GM19452 (cell line): ENCODE results near the gene NSDHL.

Experiments
- ATAC-seq: cut with Tn5 transposase; IDR thresholded peaks from one replicate; pipeline ENCODE4 v1.9.1; 2021; ENCODE audit not compliant: unreplicated experiment

The NSDHL gene

DNA sequence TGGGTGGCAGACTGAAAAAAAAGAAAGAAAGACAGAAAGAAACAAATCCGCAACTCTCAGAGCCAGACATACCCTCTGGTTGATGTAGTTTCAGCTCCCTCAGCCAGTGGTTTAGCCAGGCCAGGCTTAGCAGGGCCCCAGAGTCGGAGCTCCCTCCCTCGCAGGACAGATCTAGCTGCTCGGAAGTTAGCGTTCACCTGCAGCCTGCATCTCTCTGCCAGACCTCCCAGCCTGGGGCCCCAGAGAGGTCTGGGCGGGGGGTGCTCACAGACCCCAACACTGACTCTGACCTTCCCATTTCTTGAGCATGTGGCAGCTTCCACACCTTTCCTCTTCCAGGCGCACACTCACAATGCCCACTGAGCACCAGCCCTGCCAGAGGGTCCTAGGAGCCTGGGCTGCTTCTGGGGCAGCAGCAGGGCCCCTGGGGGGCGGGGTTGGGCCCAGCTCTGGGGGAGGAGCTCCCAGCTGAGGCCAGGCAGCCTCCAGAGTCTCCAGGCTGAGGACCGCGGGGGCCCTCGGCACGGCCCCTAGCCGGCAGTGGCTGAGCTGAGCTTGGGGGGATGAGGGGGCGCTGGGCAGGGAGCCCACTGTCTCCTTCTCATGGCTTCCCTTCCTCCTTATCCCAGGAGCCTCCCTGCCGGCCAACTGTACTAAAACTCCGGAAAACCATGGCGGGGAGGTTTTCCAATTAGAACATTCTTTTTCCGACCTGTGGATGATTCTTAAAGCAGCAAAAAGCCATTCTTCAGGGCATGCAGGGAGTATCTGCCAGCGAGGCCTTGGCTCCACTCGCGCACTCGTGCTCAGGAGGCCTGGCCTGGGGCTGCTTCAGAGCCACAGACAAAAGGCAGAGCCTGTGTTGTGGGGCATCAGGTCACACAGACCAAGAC is 62.4 kb downstream of the NSDHL start:
- no peak for ATAC-seq

DNA sequence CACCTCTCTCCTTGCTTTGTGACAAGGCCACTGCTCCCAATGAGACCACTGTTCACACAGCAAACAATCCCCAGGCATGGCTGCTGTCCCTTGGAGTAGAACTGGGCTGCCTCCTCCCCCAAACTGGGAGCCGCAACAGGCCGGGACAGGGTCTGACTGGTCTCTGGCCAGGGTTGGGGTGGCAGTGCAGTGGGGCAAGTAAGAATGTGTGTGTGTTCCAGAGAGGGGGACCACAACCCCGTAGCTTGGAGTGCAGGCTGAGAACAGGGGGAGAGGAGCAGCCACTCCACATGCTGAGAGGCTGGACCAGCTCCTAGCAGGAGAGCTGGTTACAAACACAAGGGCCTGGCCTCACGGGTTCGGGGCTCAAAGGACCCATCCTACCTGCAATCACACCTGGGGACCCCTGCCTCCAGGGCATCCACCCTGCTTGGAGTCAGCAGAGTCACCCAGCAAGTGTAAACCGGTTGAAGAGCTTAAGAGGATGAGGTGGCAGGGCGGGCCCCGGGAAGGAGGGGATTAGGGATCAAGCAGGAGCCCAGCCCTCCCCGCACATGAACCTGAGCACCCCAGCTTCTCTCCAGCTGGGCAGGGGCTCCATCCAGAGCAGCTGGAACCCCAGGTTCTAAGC is 63.2 kb downstream of the NSDHL start:
- no peak for ATAC-seq

DNA sequence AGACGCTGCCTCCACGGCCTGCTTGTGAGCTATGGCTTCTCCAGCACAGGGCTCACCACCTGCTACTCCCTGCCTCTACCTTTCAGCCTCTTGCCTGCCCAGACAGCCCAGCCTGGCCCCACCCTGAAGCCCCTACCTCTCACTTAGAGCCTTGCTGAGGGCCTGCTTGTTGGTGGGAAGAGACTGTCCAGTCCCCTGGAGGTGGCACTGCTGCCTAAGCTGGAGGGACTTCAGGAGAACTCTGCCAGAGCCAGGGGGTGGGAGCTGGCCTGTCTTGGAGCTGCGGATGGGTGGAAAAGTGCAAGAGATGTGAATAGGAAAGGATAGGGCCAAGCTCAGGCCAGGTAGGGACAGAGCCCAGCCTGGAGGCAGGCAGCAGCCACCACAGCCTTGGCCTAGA is 64.3 kb downstream of the NSDHL start:
- no peak for ATAC-seq

GRCh38 chrX:152895724-152896420 is 65.0 kb downstream of the NSDHL start:
- ATAC-seq, result no peak

DNA sequence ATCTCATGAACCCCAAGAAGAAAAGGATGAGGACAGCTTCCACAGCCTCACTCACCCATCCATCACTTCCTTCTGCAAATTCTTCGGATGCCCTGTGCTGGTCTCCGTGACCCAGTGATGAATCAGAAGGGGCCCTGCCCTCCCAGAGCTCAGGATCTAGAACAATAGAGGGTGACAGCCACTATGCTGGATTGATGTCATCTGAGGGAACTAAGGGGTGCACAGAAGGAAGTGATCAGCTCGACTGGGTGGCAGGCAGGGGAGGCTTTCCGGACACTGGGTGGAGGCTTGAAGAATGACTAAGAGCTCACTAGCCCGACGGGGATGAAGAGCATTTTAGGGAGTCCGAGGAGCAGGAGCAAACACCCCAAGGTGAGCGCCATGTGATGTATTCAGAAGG is 65.6 kb downstream of the NSDHL start:
- no peak for ATAC-seq

DNA sequence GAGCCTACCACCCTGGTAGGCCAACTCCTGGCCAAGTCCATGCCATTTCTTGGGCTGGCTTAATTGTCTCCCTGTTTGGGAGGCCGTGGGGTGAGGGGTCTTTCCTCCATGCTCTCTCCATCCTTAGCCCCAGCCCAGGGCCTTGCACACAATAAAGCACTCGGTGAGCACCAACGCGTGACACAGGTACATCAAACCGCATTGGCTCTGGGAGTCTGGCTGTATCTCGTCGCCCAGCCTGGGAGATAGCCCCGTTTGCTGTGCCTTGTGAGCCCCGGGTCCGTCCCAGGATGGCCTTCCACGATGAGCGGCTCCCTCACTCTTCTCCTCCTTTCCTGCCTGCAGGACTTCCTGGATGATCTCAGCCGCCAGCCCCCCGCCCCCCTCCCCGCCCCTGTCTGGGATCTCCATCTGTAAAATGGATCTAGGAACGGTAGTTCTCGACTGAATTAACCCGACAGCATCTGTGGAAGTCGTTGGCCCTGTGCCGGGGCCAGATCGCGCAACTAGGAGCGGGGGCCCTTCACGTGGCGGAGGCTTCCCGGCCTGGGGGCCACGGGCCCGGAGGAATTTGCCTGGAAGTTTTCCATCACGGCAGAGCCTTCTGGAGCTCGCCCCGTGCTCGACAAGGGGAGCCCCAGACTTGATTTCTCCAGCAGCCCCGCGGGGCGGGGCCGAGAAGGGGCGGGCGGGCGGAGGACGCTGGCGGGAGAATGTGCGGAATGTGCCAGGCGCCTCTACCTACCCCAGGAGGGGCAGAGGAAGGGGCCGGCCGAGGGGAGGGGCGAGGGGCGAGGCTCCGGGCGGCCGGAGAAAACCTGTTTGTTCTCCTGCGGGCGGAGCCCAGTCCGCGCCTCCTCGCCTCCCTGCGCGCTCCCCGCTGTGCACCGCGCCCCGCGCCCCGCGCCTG is 66.6 kb downstream of the NSDHL start, which contains the start of gene ZNF185:
Gene ZNF185, plus strand, starts transcription at position 846 of the 910 bp plus-strand sequence. CDS start 16,423 bp downstream, outside the sequence.
- ATAC-seq, result no peak

DNA sequence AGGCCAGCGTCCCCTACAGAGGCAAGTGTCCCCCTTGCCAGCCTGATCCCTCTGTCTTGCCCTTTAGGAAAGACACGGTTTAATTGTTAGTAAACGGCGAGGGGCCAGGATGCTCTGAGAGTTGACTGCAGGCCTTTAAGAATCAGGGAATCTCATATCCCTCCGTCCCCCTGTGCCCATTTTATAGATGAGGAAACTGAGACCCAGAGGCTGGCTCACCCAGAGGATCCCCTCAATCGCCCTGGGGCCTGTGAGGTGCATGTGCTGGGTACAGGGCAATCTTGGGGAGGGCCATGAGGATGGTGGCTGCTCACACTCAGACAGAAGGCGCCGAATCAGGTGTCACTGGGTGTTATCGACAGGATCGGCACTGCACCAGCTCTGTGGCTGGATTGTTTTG is 67.6 kb downstream of the NSDHL start:
- ATAC-seq, result no peak

- no peak for ATAC-seq
Measured at GRCh38 chrX:152899111-152899873, 68.4 kb downstream of the NSDHL start.

GRCh38 chrX:152899874-152900719 is 69.2 kb downstream of the NSDHL start:
- ATAC-seq, result no peak

GRCh38 chrX:152900937-152901445 is 70.1 kb downstream of the NSDHL start:
- ATAC-seq, result no peak

DNA sequence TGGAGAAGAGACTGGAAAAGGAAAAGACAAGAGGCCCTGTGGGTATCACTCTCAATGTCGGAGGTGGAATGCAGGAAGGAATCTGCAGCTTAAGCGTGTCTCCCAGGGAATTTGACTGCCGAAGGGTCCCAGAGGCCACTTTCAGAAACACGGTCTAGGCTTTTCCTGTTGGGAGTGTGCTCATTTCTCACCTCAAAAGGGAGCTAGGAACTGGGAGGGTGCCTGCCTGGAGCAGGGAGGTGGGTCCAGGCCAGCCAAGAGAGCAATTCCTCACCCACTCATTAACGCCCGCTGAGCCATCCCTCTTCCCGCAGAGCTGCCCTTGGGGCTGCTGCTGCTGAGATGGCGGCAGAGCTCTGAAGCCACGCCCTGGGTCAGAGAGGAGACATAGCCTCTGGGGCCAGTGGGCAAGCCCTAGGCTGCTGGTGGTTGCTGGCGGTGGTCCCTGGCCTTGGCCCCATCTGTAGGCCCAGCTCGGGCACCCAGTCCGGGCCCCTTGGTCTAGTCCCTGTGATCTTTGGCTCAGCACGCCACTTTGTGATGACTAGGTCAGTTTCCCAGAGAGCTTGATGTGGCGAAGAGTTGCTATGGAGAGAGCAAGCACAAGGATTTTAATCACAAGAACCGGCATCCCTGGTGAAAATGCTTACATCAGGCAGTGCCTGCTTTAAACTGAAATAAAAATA is 71.1 kb downstream of the NSDHL start:
- ATAC-seq, result no peak

- ATAC-seq, result no peak
Measured at GRCh38 chrX:152902502-152902820, 71.6 kb downstream of the NSDHL start.

DNA sequence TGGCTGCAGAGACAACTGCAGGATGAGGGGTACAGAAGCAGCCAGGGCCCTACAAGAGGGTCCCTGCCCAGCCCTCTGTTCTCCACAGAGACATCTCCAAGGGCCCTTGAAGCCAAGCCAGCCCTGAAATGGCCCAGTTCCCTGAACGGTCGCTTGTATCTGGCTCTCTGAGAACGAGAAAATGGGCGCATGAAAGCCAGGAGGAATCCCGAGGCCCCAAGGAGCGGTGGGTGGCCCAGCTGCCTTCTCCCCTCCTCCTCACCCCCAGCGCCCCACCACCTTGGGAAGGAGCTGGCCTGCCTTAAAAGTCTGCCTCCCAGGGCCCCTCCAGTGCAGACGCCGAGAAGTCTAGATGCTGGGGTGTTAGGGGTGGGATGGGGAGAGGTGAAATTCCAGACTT is 72.7 kb downstream of the NSDHL start:
- no peak for ATAC-seq

DNA sequence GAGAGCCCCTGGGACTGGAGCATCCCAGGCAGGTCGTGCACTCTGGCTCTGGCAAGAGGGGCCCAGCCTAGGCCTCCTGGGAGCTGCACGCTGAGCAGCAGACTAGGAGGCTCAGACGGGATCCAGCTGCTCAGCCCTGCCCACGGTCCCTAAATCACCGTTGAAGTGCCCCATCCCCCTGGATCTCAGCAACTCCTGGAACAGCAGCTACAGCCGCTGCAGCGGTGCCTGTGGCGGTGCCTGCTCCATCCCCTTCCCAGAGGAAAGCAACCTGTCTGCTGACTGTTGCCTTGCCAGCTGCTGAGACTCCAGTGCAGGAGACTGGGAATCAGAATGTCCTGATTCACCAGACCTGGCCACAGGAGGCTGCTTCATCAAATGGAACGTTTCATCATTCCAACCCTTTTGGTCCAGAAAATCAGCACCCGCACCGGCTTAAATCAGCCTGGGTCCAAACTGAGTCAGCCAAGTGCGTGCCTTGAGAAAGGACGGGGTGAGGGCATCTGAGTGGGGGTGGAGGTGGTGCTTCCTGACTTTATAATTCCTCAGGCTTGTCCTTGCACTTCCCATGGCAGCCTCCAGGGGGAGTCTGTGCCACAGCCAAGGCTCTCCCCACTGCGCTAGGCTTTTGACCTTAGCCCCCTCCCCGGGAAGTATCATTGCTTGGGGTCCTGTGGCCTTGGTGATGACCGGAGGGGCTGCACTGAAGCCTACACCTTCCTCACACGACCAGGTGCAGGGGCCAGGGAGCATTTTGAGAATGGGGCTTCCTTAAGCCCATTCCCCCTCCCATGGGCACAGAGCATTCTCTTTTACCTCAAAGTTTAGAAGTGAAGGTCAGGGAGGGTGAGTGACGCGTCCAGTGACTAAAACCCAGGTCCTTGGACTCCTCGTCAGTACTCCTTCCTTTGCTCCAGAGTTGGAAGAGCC is 73.6 kb downstream of the NSDHL start:
- ATAC-seq, result no peak

- ATAC-seq, result no peak
Measured at GRCh38 chrX:152905081-152905420, 74.2 kb downstream of the NSDHL start.

DNA sequence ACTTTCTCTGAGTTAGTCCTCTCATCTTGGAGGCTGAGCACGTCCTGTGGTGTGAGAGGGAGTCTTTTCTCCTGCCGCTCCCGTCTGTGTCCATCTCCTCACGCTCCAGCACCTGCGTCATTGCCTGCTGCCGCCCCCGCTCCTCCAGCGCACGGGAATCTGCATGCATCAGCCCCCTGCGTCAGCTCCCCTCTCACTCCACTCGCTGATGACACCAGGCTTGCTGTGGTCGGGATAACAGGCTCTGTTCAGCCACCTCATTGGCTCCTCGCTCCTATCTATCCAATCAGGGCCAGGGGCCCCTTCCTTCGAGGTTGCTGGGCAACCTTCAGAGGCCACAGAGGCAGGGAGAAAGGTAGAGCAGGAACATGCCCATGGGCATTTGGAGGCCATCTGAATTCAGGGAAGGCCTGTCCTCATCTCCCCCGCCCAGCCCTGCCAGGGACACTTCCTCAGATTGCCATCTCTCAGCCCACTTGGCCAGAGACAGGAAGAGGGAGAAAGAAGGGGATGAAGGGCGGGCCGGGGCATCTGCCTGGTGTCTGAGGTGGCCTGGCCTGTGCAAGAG is 76.3 kb downstream of the NSDHL start:
- ATAC-seq, result no peak

DNA sequence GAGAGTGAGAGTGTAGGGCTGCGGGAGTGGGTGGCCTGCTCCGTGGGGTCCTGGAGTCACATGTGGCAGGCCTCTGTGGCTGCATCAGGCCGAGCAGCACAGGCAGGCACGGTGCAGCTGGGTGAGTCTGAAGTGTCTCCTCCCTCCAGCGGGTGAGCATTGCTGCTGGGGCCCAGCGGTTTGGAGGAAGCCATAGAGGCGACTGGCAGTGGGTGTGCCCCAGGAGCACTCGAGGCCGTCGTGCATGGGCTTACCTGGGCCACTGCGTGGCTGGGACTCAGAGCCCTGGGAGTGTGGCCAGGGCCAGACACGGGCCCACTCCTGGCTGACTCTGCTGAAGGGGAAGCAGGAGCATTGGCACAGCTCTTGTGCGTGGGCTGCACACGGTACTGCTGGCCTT is 77.6 kb downstream of the NSDHL start:
- ATAC-seq, result no peak
